ENCODE data around the gene RASL12. TPM values are rescaled to one million over a fixed set of nuclear protein-coding genes. Genes with fewer than 3 reads are reported as not detected.

RASL12 gene
- total RNA-seq, 6 donors from 2014 or later = 12.8 to 49.9 (median 24.9) TPM

GRCh38 chr15:65054333-65055200 lies 13.2 kb downstream of the RASL12 start:
- Histone ChIP-seq H3K4me3 (no peak overlapping the region), H3K36me3 (peaks cover 0 to 8% (median 1%) of the 10 kb centered on the region in 4 donors), H3K27me3 (no peaks in the 10 kb centered on the region), H3K4me1 (peaks cover 9 to 22% (median 14%) of the 10 kb centered on the region in 4 donors), H3K9me3 (no peaks in the 10 kb centered on the region), H3K27ac (peak overlapping the region; percentile 7 to 53 (median 34))
- WGBS, 2 donors = 66 to 76% methylated on average over 17 to 24 of the region's 26 CpGs
- TF ChIP-seq CTCF (IDR thresholded peaks at IDR 0.05) (peak; percentile 72 to 92 (median 88)), POLR2AphosphoS5 (IDR thresholded peaks at IDR 0.05) (peak in 1 of 2 donors; percentile 22), EP300 (IDR thresholded peaks at IDR 0.05) (no peak), POLR2A (IDR thresholded peaks at IDR 0.05) (no peak)
- DNase-seq = peak; percentile 70 to 81
- peak; percentile 73 to 85 for ATAC-seq (ENCODE audit: low FRiP score in 2 of 2)

DNA sequence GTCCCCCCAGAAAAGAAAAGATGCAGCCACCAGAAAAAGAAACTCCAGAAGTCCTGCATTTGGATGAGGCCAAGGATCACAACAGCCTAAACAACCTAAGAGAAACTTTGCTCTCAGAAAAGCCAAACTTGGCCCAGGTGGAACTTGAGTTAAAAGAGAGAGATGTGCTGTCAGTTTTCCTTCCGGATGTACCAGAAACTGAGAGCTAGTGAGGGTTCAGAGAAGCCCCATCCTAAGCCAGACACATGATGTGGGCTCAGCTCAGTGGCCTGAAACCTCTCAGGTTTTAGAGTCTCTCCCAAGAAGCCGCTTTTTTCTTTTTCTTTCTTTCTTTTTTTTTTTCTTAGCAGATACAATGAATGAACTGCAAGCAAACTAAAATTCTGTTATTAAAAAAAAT lies 14.8 kb downstream of the RASL12 start:
- peaks cover 0 to 2% (median 0%) of the 10 kb centered on the region in 4 donors for H3K36me3 ChIP-seq

DNA sequence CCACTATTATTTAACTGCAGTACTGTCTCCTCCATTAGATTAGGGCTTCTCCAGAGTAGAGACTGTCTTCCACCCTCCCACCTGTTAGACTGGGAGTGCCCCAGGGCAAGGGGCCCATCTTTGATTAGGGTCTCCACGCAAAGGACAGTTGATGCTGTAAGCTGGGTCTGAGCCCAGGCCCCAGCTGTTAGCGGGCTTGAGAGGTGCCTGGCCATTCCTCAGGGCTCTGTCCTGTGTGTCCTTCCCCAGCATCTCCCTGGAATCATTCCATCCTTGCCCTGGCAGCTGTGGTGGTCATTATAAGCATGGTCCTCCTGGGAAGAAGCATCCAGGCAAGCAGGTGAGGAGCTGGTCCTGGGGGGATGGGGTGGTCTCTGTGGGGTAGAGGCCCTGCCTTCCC lies 16.5 kb downstream of the RASL12 start:
- Histone ChIP-seq H3K9me3 (no peaks in the 10 kb centered on the region), H3K27ac (no peak overlapping the region), H3K36me3 (peaks cover 0 to 2% (median 0%) of the 10 kb centered on the region in 4 donors), H3K4me3 (no peak overlapping the region), H3K4me1 (peaks cover 12 to 33% (median 18%) of the 10 kb centered on the region in 4 donors), H3K27me3 (no peaks in the 10 kb centered on the region)
- TF ChIP-seq POLR2A (IDR thresholded peaks at IDR 0.05) (no peak), CTCF (IDR thresholded peaks at IDR 0.05) (no peak), POLR2AphosphoS5 (IDR thresholded peaks at IDR 0.05) (no peak), EP300 (IDR thresholded peaks at IDR 0.05) (no peak)
- 84% methylated on average over 2 of the region's 2 CpGs; no CpG with 5 or more reads in 1 of the 2 donors for WGBS, 2 donors
- no peak for DNase-seq
- no peak for ATAC-seq (ENCODE audit: low FRiP score in 2 of 2)

More for the DNA sequence above, 14.8 kb downstream of the RASL12 start:
- WGBS, 2 donors = 75 to 84% methylated on average over 2 of the region's 2 CpGs
- Histone ChIP-seq H3K4me1 (peaks cover 12 to 33% (median 18%) of the 10 kb centered on the region in 4 donors), H3K9me3 (no peaks in the 10 kb centered on the region), H3K27me3 (no peaks in the 10 kb centered on the region), H3K4me3 (no peak overlapping the region), H3K27ac (no peak overlapping the region)
- ATAC-seq (ENCODE audit: low FRiP score in 2 of 2) = no peak
- no peak for DNase-seq
- TF ChIP-seq CTCF (IDR thresholded peaks at IDR 0.05) = no peak
- TF ChIP-seq EP300 (IDR thresholded peaks at IDR 0.05) = no peak
- TF ChIP-seq POLR2A (IDR thresholded peaks at IDR 0.05) = no peak
- TF ChIP-seq POLR2AphosphoS5 (IDR thresholded peaks at IDR 0.05) = no peak

- Histone ChIP-seq H3K27me3 (no peaks in the 10 kb centered on the region), H3K9me3 (no peaks in the 10 kb centered on the region), H3K27ac (peak overlapping the region in 1 of 4 donors; percentile 19), H3K4me3 (no peak overlapping the region), H3K4me1 (peaks cover 12 to 35% (median 20%) of the 10 kb centered on the region in 4 donors), H3K36me3 (peaks cover 0 to 2% (median 0%) of the 10 kb centered on the region in 4 donors)
- DNase-seq (no peak), ATAC-seq (ENCODE audit: low FRiP score in 2 of 2) (no peak)
- WGBS, 2 donors = 42 to 46% methylated on average over 4 of the region's 4 CpGs
- TF ChIP-seq POLR2A (IDR thresholded peaks at IDR 0.05) (no peak), POLR2AphosphoS5 (IDR thresholded peaks at IDR 0.05) (no peak), EP300 (IDR thresholded peaks at IDR 0.05) (no peak), CTCF (IDR thresholded peaks at IDR 0.05) (no peak)
These were observed 17.5 kb downstream of the RASL12 start for GRCh38 chr15:65050270-65050669.
